SK-N-MC (cell line): ENCODE data around the gene DERL3.

Experiments used
- EZH2 ChIP-seq: fragments of 200-600 bp; sonication (generic); IDR thresholded peaks from one replicate; pipeline ENCODE4 v1.6.1; 2017; ENCODE audit warnings: antibody characterized with exemption
- FOXP2 ChIP-seq: optimal IDR thresholded peaks from 2 replicates; pipeline ENCODE3; 2011; ENCODE audit warnings: mild to moderate bottlenecking, moderate library complexity; ENCODE audit not compliant: insufficient read depth; ENCODE audit errors: extremely low read length, control extremely low read depth
- POLR2AphosphoS5 ChIP-seq: IDR thresholded peaks from 2 replicates; pipeline ENCODE4 v1.6.1; 2012; ENCODE audit warnings: mild to moderate bottlenecking, low read depth, low read length, borderline replicate concordance

GRCh38 chr22:23831781-23832180, 7.0 kb downstream of the DERL3 start:
- TF ChIP-seq POLR2AphosphoS5 = no peak
- TF ChIP-seq EZH2 = no peak
- no peak for TF ChIP-seq FOXP2
